SU-DHL-6 (cell line): ENCODE data around the gene MSTN.

ENCODE experiments used
- EZH2phosphoT487 ChIP-seq: fragments of 200-600 bp; sonication (generic), shearing (Covaris generic); conservative IDR thresholded peaks from 2 replicates; pipeline ENCODE4 v1.6.1; 2018; ENCODE audit warnings: mild to moderate bottlenecking, antibody characterized with exemption, low read length, moderate library complexity, mixed read lengths
- TF ChIP-seq, protein P1 (sequence below): fragments of 200-600 bp; sonication (generic); IDR thresholded peaks from one replicate; pipeline ENCODE4 v1.5.1; 2017; ENCODE audit warnings: antibody characterized with exemption, mild to moderate bottlenecking, low read length, moderate library complexity; ENCODE audit not compliant: insufficient read depth, poor library complexity, severe bottlenecking

DNA sequence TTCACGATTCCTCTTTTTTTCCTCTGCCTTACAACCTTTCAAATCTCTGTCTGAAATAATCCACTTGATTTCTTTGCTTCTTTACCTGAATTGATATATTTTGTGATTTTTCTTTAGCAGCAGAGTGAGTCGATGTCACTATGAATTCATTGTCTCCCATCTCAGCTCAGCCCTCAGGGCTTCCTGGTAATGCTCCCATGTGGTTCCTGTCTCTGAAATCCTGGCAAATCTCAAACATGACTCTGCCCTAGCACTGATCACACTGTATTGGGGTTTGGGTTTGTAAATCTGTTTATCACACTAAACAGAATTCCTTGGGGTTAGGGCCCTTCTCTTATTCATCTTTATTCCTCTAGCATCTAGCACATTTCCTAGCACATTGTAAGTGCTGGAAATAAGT lies 43.0 kb upstream of the MSTN start:
- TF ChIP-seq, protein P1, sequence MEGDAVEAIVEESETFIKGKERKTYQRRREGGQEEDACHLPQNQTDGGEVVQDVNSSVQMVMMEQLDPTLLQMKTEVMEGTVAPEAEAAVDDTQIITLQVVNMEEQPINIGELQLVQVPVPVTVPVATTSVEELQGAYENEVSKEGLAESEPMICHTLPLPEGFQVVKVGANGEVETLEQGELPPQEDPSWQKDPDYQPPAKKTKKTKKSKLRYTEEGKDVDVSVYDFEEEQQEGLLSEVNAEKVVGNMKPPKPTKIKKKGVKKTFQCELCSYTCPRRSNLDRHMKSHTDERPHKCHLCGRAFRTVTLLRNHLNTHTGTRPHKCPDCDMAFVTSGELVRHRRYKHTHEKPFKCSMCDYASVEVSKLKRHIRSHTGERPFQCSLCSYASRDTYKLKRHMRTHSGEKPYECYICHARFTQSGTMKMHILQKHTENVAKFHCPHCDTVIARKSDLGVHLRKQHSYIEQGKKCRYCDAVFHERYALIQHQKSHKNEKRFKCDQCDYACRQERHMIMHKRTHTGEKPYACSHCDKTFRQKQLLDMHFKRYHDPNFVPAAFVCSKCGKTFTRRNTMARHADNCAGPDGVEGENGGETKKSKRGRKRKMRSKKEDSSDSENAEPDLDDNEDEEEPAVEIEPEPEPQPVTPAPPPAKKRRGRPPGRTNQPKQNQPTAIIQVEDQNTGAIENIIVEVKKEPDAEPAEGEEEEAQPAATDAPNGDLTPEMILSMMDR, result no peak
- no peak for TF ChIP-seq EZH2phosphoT487
